H9 (cell line): Measurements from ENCODE around the gene TIAM2. TPM values are rescaled to one million over a fixed set of nuclear protein-coding genes. Genes with fewer than 3 reads are reported as not detected.

ENCODE experiments used
- DNase-seq: peaks from one replicate; pipeline ENCODE4 v3.0.0-alpha.2; 2017
- H2AFZ ChIP-seq: one replicate; pipeline ENCODE4 v1.6.1; 2013; ENCODE audit warnings: mild to moderate bottlenecking, low read length, control low read depth, moderate library complexity
- H2AK5ac ChIP-seq: 2 replicates; pipeline ENCODE4 v1.6.1; 2013; ENCODE audit warnings: low read length, control low read depth, mixed read lengths; ENCODE audit not compliant: insufficient read length
- H2BK120ac ChIP-seq: one replicate; pipeline ENCODE4 v1.6.1; 2013; ENCODE audit warnings: low read depth, mild to moderate bottlenecking, low read length, control low read depth, inconsistent platforms; ENCODE audit not compliant: poor library complexity, severe bottlenecking
- H2BK12ac ChIP-seq: 2 replicates; pipeline ENCODE4 v1.6.1; 2013; ENCODE audit warnings: low read length, control low read depth, mixed read lengths, low read depth; ENCODE audit not compliant: insufficient read length
- H2BK15ac ChIP-seq: 2 replicates; pipeline ENCODE4 v1.6.1; 2013; ENCODE audit warnings: low read depth, low read length, control low read depth
- H2BK20ac ChIP-seq: one replicate; pipeline ENCODE4 v1.6.1; 2013; ENCODE audit warnings: low read depth, mild to moderate bottlenecking, low read length, control low read depth, inconsistent platforms; ENCODE audit not compliant: poor library complexity, severe bottlenecking
- H2BK5ac ChIP-seq: 2 replicates; pipeline ENCODE4 v1.6.1; 2013; ENCODE audit warnings: low read length, control low read depth, mixed read lengths; ENCODE audit not compliant: insufficient read length
- H3K14ac ChIP-seq: 2 replicates; pipeline ENCODE4 v1.6.1; 2013; ENCODE audit warnings: low read length, control low read depth; ENCODE audit not compliant: insufficient read depth
- H3K18ac ChIP-seq: 2 replicates; pipeline ENCODE4 v1.6.1; 2013; ENCODE audit warnings: low read depth, mild to moderate bottlenecking, mixed read lengths, low read length, control low read depth; ENCODE audit not compliant: insufficient read length
- H3K23ac ChIP-seq: 2 replicates; pipeline ENCODE4 v1.6.1; 2013; ENCODE audit warnings: low read length, control low read depth, mixed read lengths, low read depth; ENCODE audit not compliant: insufficient read length
- H3K23me2 ChIP-seq: 2 replicates; pipeline ENCODE4 v1.6.1; 2013; ENCODE audit warnings: low read depth, mild to moderate bottlenecking, mixed read lengths, low read length, control low read depth; ENCODE audit not compliant: insufficient read length, poor library complexity, severe bottlenecking
- H3K27ac ChIP-seq: 2 replicates; pipeline ENCODE4 v1.5.1; 2013; ENCODE audit warnings: low read length, control low read depth, mixed read lengths, low read depth; ENCODE audit not compliant: insufficient read length
- H3K27me3 ChIP-seq: 2 replicates; pipeline ENCODE4 v1.6.1; 2013; ENCODE audit warnings: low read length, control low read depth, inconsistent platforms; ENCODE audit not compliant: insufficient read depth
- H3K4ac ChIP-seq: 2 replicates; pipeline ENCODE4 v1.6.1; 2013; ENCODE audit warnings: low read depth, mild to moderate bottlenecking, control low read depth, inconsistent platforms, low read length, moderate library complexity
- H3K4me1 ChIP-seq: 2 replicates; pipeline ENCODE4 v1.6.1; 2013; ENCODE audit warnings: low read length, control low read depth, inconsistent platforms; ENCODE audit not compliant: insufficient read depth
- H3K4me2 ChIP-seq: 2 replicates; pipeline ENCODE4 v1.6.1; 2013; ENCODE audit warnings: low read length, control low read depth, mixed read lengths; ENCODE audit not compliant: insufficient read length, insufficient read depth
- H3K56ac ChIP-seq: 2 replicates; pipeline ENCODE4 v1.6.1; 2013; ENCODE audit warnings: low read depth, mild to moderate bottlenecking, mixed read lengths, low read length, control low read depth; ENCODE audit not compliant: insufficient read length
- H3K79me1 ChIP-seq: 2 replicates; pipeline ENCODE4 v1.6.1; 2013; ENCODE audit warnings: low read depth, mild to moderate bottlenecking, moderate library complexity, low read length, control low read depth, inconsistent platforms; ENCODE audit not compliant: insufficient read depth, poor library complexity, severe bottlenecking
- H3K79me2 ChIP-seq: 2 replicates; pipeline ENCODE4 v1.6.1; 2013; ENCODE audit warnings: low read length, control low read depth, inconsistent platforms; ENCODE audit not compliant: insufficient read depth
- H3K9ac ChIP-seq: 2 replicates; pipeline ENCODE4 v1.6.1; 2013; ENCODE audit warnings: low read length, control low read depth, mixed read lengths; ENCODE audit not compliant: insufficient read length; ENCODE audit errors: extremely low read depth
- H3K9me3 ChIP-seq: one replicate; pipeline ENCODE4 v1.6.1; 2013; ENCODE audit warnings: low read depth, low read length, inconsistent platforms; ENCODE audit not compliant: control insufficient read depth
- H3T11ph ChIP-seq: one replicate; pipeline ENCODE4 v1.6.1; 2013; ENCODE audit warnings: mild to moderate bottlenecking, low read length, control low read depth, inconsistent platforms
- H4K20me1 ChIP-seq: one replicate; pipeline ENCODE4 v1.6.1; 2013; ENCODE audit not compliant: control insufficient read depth, insufficient read length, insufficient read depth
- H4K5ac ChIP-seq: 2 replicates; pipeline ENCODE4 v1.6.1; 2013; ENCODE audit warnings: low read depth, mild to moderate bottlenecking, mixed read lengths, low read length, control low read depth; ENCODE audit not compliant: insufficient read length
- H4K8ac ChIP-seq: replicated peaks from 2 replicates; pipeline ENCODE4 v1.6.1; 2013; ENCODE audit warnings: low read length, control low read depth, mixed read lengths, low read depth; ENCODE audit not compliant: insufficient read length
- H4K91ac ChIP-seq: 2 replicates; pipeline ENCODE4 v1.6.1; 2013; ENCODE audit warnings: low read depth, mild to moderate bottlenecking, moderate library complexity, mixed read lengths, low read length, control low read depth; ENCODE audit not compliant: insufficient read length
- H3K27ac Mint-ChIP-seq, 3 experiments: 2 replicates in 2 of 3; 3 replicates in 1 of 3; pipeline ENCODE4 v1.8.0; 2020 to 2021; ENCODE audit warnings: mixed read lengths in 3 of 3, mild to moderate bottlenecking in 1 of 3, moderate library complexity in 1 of 3
- H3K27me3 Mint-ChIP-seq: 2 replicates; pipeline ENCODE4 v1.8.0; 2021; ENCODE audit warnings: low read depth, mild to moderate bottlenecking, moderate library complexity, mixed read lengths
- H3K36me3 Mint-ChIP-seq, 3 experiments: 2 replicates in 2 of 3; 3 replicates in 1 of 3; pipeline ENCODE4 v1.8.0; 2020 to 2021; ENCODE audit warnings: low read depth in 3 of 3, mixed read lengths in 3 of 3; ENCODE audit not compliant: insufficient read depth in 1 of 3
- H3K4me1 Mint-ChIP-seq, 2 experiments: 2 replicates each; pipeline ENCODE4 v1.8.0; 2020; ENCODE audit warnings: mixed read lengths in 2 of 2
- H3K4me3 Mint-ChIP-seq, 2 experiments: 2 replicates in 1 of 2; 3 replicates in 1 of 2; pipeline ENCODE4 v1.8.0; 2020 to 2021; ENCODE audit warnings: mild to moderate bottlenecking in 2 of 2, mixed read lengths in 2 of 2, moderate library complexity in 1 of 2
- H3K9me3 Mint-ChIP-seq, 2 experiments: 2 replicates in 1 of 2; 3 replicates in 1 of 2; pipeline ENCODE4 v1.8.0; 2020; ENCODE audit warnings: mild to moderate bottlenecking in 2 of 2, mixed read lengths in 2 of 2, moderate library complexity in 1 of 2
- CTCF ChIP-seq: fragments of 200-600 bp; sonication (generic); conservative IDR thresholded peaks from 3 replicates; pipeline ENCODE4 v1.8.0; 2021; ENCODE audit warnings: antibody characterized with exemption, mild to moderate bottlenecking
- WGBS: extraction: QIAGEN DNeasy Blood & Tissue Kit; methylation state at CpG from one replicate; pipeline ENCODE4 v1.1.7; 2013; ENCODE audit warnings: missing lambda C conversion rate, low lambda C conversion rate, mixed read lengths; ENCODE audit not compliant: insufficient read length; ENCODE audit errors: extremely low coverage; 5-methylcytosine and 5-hydroxymethylcytosine counted together
- total RNA-seq: library from RNA; stranded (reverse); gene quantifications from 2 replicates; pipeline ENCODE4 v1.2.1, GENCODE V29; 2021

The TIAM2 gene
- total RNA-seq, 1 experiment from 2014 or later = 6.3 TPM

DNA sequence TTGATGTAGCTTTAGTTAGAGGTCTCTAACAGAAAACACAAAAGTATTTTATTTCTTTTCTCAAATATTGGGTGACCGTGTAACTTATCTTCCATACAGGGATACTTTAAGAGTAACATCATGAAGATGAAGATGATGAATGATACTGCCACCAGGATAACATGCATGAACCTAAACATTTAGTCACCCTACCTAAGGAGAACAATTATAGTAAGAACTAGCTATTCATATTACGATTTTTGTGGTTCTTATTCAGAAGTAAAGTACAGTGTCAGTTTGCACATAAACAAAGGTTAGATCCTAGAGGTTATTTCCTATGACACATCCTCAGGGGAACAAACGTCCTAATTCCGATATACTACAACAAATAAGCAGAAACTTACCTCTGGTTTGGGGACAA lies 289.7 kb downstream of the TIAM2 start:
- H2BK120ac ChIP-seq = no peak overlapping the region
- H3K56ac ChIP-seq = no peak overlapping the region
- H3K9me3 ChIP-seq = no peaks in the 10 kb centered on the region
- H3K79me2 ChIP-seq = no peaks in the 10 kb centered on the region
- no peak overlapping the region for H3K4me3 Mint-ChIP-seq
- no peaks in the 10 kb centered on the region for H3K4me1 ChIP-seq
- H3K9me3 Mint-ChIP-seq = no peaks in the 10 kb centered on the region
- no peaks in the 10 kb centered on the region for H3K23me2 ChIP-seq
- no peak overlapping the region for H3K9ac ChIP-seq
- no CpG with 5 or more reads among the region's 4 CpGs for WGBS
- H3K4me1 Mint-ChIP-seq = peaks cover 0 to 8% of the 10 kb centered on the region in 2 experiments; a peak in 2 of 4 replicates
- no peaks in the 10 kb centered on the region for H3K27me3 Mint-ChIP-seq
- no peaks in the 10 kb centered on the region for H3K27me3 ChIP-seq
- H3K36me3 Mint-ChIP-seq = peaks cover 9 to 52% (median 44%) of the 10 kb centered on the region in 3 experiments; a peak in 6 of 7 replicates
- no peak overlapping the region for H4K5ac ChIP-seq
- H2BK12ac ChIP-seq = no peak overlapping the region
- no peak overlapping the region for H3T11ph ChIP-seq
- TF ChIP-seq CTCF = no peak
- H3K4ac ChIP-seq = no peak overlapping the region
- no peak overlapping the region for H3K14ac ChIP-seq
- no peak overlapping the region for H2AK5ac ChIP-seq
- no peak overlapping the region for H2BK20ac ChIP-seq
- no peak overlapping the region for H2BK15ac ChIP-seq
- no peak overlapping the region for H3K4me2 ChIP-seq
- H3K27ac ChIP-seq = no peak overlapping the region
- H3K79me1 ChIP-seq = no peaks in the 10 kb centered on the region
- no peak overlapping the region for H2BK5ac ChIP-seq
- no peak overlapping the region for H4K91ac ChIP-seq
- H3K18ac ChIP-seq = no peak overlapping the region
- no peak overlapping the region for H4K8ac ChIP-seq
- H3K23ac ChIP-seq = no peak overlapping the region
- H2AFZ ChIP-seq = no peak overlapping the region
- H4K20me1 ChIP-seq = no peaks in the 10 kb centered on the region
- no peak overlapping the region for H3K27ac Mint-ChIP-seq
- no peak for DNase-seq
